ENCODE data around the gene BLOC1S3. TPM values are rescaled to one million over a fixed set of nuclear protein-coding genes. Genes with fewer than 3 reads are reported as not detected.
"Not testable (repeated sequence)": the region's sequence is repeated elsewhere in the genome, so short reads cannot be mapped to it uniquely, and the experiment has no call there.

The BLOC1S3 gene
- total RNA-seq, 1 donor from 2014 or later, result 15.3 TPM

DNA sequence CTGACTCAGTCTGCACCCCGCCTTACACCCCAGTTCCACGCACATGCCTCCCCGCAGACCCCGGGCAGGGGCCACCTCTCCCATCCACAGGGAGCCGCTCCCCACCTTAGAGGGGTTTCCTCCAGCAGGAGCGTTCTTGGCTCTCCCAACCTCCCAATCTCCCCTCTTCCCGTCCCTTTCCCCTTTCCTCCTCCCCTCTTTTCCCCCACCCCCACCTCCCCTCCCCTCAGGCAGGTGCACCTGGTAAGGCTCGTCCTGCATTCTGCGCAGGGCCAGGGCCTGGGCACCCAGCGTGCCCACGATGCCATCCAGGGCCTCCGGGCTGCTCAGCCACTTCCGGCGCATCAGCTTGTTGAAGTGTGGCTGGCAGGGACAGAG, 39.4 kb downstream of the BLOC1S3 start:
- intact Hi-C loops (cut with micrococcal nuclease), result no loop called here

DNA sequence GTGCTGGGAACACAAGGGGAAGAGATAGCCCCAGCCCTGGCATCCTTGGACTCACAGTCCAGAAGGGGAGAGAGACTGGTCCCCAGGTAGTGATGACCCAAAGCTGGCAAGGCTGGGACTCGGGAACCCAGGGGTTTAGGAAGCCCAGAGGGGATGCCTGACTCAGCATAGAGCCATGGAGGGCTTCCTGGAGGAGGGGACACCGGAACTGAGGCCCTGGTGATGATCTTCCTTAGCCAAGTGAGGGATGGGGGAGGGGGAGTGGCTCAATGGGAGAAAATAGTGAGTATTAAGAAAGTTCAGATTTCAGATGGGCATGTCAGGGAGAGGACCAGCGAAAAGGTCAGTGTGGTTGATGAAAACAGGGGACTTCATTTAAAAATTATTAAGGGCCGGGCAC, 39.8 kb downstream of the BLOC1S3 start:
- intact Hi-C loops (cut with micrococcal nuclease), result no loop called here

DNA sequence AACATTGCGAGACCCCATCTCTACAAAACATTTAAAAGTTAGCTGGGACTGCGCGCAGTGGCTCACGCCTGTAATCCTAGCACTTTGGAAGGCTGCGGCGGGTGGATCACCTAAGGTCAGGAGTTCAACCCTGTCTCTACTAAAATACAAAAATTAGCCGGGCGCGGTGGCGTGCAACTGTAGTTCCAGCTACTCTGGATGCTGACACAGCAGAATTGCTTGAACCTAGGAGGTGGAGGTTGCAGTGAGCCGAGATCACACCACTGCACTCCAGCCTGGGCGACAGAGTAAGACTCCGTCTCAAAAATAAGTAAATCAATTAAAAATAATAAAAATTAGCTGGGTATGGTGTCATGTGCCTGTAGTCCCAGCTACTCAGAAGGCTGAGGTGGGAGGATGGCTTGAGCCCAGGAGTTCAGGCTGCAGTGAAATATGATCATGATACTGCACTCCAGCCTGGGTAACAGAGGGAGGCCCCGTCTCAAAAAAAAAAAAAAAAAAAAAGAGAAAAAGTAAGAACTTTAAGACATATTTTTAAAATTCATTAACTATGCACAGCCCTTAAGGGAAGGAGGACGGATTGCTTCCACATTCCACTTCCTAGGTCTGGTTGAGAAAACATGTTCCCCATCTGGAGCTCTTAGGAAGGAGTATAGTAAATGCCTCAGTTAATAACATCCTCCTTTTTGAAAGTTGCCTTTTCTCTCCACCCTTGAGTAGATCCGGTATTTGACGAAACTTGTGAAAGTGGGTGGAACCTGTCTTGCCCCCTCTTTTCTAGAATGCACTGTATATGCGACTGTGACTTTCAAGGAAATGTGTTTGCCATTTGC, 40.5 kb downstream of the BLOC1S3 start:
- intact Hi-C loops (cut with micrococcal nuclease), result no loop called here

DNA sequence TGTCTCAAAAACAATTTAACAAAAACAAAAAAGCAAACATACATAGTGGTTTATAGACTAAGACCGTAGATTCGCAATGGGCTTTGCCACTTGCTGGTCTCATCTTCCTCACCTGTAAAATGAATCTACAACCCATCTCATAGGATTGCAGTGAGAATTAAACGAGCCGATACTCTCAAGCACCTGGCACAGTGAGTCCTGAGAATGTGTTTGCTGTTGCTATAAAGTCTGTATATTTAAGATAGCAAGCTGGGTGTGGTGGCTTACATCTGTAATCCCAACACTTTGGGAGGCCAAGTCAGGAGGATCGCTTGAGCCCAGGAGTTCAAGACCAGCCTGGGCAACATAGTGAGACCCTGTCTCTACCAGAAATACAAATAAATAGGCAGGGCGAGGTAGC, 44.1 kb downstream of the BLOC1S3 start:
- intact Hi-C loops (cut with micrococcal nuclease), result no loop called here

DNA sequence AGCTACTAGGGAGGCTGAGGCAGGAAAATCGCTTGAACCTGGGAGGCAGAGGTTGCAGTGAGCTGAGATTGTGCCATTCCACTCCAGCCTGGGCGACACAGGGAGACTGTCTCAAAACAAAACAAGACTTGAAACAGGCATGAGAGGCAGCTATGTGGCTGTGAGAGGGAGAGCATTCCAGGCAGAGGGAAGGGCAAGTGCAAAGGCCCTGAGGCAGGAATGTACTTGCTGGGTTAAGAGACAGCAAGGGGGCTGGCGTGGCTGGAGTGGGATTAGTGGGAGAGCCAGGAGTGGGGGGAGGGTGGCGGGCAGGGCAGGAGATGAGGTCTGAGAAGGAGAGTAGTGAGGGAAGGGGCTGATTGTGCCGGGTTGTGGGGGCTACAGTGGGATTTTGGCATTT, 45.3 kb downstream of the BLOC1S3 start:
- intact Hi-C loops (cut with micrococcal nuclease), result no loop called here

DNA sequence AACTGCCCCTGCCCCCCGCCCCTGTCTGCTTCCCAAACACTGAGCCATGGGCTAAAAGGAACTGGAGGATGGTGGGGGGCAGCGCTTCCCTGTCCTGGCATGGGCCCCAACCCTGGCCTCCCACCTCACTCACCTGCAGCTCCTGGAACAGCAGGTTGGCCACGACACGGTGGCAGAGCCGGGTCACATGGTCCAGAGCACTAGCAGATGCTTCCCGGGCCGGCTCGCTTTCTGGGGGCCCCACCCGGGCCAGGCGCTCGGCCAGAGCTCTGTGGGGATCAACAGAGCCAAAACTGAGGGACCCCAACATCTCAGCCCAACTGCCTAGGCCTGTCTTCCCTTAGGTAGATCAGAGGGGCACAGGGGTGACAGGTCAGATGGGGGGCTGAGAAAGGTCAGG, 46.1 kb downstream of the BLOC1S3 start:
- intact Hi-C loops (cut with micrococcal nuclease), result no loop called here

DNA sequence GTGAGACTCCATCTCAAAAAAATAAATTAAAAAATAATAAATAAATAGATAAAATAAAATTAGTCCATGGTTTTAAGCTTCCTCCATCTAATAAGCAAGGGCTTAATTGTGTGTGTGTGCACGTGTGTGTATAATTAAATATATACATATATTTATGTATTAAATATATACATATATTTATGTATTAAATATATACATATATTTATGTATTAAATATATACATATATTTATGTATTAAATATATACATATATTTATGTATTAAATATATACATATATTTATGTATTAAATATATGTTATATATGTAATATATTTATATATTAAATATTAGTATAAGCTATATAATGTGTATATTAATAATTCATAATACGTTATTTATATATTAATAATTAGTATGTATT, 50.5 kb downstream of the BLOC1S3 start:
- intact Hi-C loops (cut with micrococcal nuclease), result not testable (repeated sequence)

Other genes starting within 250 kb of the BLOC1S3 start
- gene APOC4, start 236.5 kb upstream of the BLOC1S3 start, total RNA-seq, result not detected in 2 replicates
- gene APOC2, start 232.7 kb upstream of the BLOC1S3 start, total RNA-seq, result not detected in 2 replicates
- gene CLPTM1, start 223.4 kb upstream of the BLOC1S3 start, total RNA-seq, result 93.8 and 98.0 TPM in 2 replicates
- gene RELB, start 177.3 kb upstream of the BLOC1S3 start, total RNA-seq, result 111 TPM in 2 replicates
- gene CLASRP, start 139.7 kb upstream of the BLOC1S3 start, total RNA-seq, result 84.7 and 99.9 TPM in 2 replicates
- gene ZNF296, start 102.3 kb upstream of the BLOC1S3 start, total RNA-seq, result 1.8 and 2.3 TPM in 2 replicates
- gene GEMIN7, start 99.5 kb upstream of the BLOC1S3 start, total RNA-seq, result 31.2 and 35.2 TPM in 2 replicates
- 19.2 and 21.5 TPM in 2 replicates for gene PPP1R37, start 85.6 kb upstream of the BLOC1S3 start, total RNA-seq
- gene NKPD1, start 17.8 kb upstream of the BLOC1S3 start, total RNA-seq, result 0.07 and 0.22 TPM in 2 replicates
- gene TRAPPC6A, start 547 bp upstream of the BLOC1S3 start, total RNA-seq, result 38.9 and 46.3 TPM in 2 replicates
- gene EXOC3L2, start 66.6 kb downstream of the BLOC1S3 start, total RNA-seq, result not detected in 2 replicates
- 25.8 and 29.4 TPM in 2 replicates for gene MARK4, start 72.5 kb downstream of the BLOC1S3 start, total RNA-seq
- gene CKM, start 144.1 kb downstream of the BLOC1S3 start, total RNA-seq, result not detected in 2 replicates
- not detected in 2 replicates for gene KLC3, start 162.0 kb downstream of the BLOC1S3 start, total RNA-seq
- gene ERCC2, start 191.8 kb downstream of the BLOC1S3 start, total RNA-seq, result 22.0 and 23.4 TPM in 2 replicates
- gene PPP1R13L, start 226.3 kb downstream of the BLOC1S3 start, total RNA-seq, result 10.6 and 11.8 TPM in 2 replicates
- gene POLR1G, start 227.9 kb downstream of the BLOC1S3 start, total RNA-seq, result 8.2 and 9.2 TPM in 2 replicates
- 86.2 and 88.5 TPM in 2 replicates for gene ERCC1, start 245.1 kb downstream of the BLOC1S3 start, total RNA-seq

Measured in T-helper 1 cell treated with Interleukin-12 subunit alpha and Interleukin-12 subunit beta and Interleukin-4 antibody, amounts not matched to agents 30 ng/mL and 1 ng/mL, for 36 hours (primary cell).